Measurements from ENCODE around the gene MAPK4.
"Not testable (repeated sequence)": the region's sequence is repeated elsewhere in the genome, so short reads cannot be mapped to it uniquely, and the experiment has no call there.

The MAPK4 gene

GRCh38 chr18:50590593-50590992 is 30.7 kb downstream of the MAPK4 start:
- ChIA-PET POLR2A (no interaction called here), CTCF (no interaction called here)
- Histone ChIP-seq H3K4me1 (ENCODE audit: control extremely low read depth in 1 of 4, control insufficient read depth in 4 of 4, insufficient read depth in 4 of 4, low read length in 3 of 4) (no peaks in the 10 kb centered on the region), H3K4me3 (ENCODE audit: control insufficient read depth in 1 of 7, extremely low read depth in 1 of 7, insufficient read depth in 4 of 7, low read depth in 2 of 7, low read length in 6 of 7) (no peak overlapping the region), H3K9me3 (ENCODE audit: control extremely low read depth in 1 of 5, control insufficient read depth in 4 of 5, insufficient read depth in 2 of 5, low read depth in 1 of 5, low read length in 4 of 5) (peaks cover 0 to 2% (median 0%) of the 10 kb centered on the region in 5 experiments), H3K27me3 (replicated peaks in 2 of 5; ENCODE audit: control insufficient read depth in 4 of 5, insufficient read depth in 5 of 5, low read length in 4 of 5) (no peaks in the 10 kb centered on the region), H3K36me3 (ENCODE audit: control insufficient read depth in 4 of 4, insufficient read depth in 4 of 4, low read length in 3 of 4) (no peaks in the 10 kb centered on the region), H3K27ac (ENCODE audit: insufficient read depth in 1 of 2, low read depth in 1 of 2, low read length in 2 of 2, poor library complexity in 1 of 2, severe bottlenecking in 2 of 2) (no peak overlapping the region)
- no peak for DNase-seq
- WGBS (ENCODE audit: insufficient coverage): 88% methylated on average over 2 of the region's 3 CpGs

GRCh38 chr18:50594012-50594411 is 34.1 kb downstream of the MAPK4 start:
- Histone ChIP-seq H3K4me1 (ENCODE audit: control extremely low read depth in 1 of 4, control insufficient read depth in 4 of 4, insufficient read depth in 4 of 4, low read length in 3 of 4) (no peaks in the 10 kb centered on the region), H3K27me3 (replicated peaks in 2 of 5; ENCODE audit: control insufficient read depth in 4 of 5, insufficient read depth in 5 of 5, low read length in 4 of 5) (peaks cover 0 to 2% (median 0%) of the 10 kb centered on the region in 5 experiments), H3K36me3 (ENCODE audit: control insufficient read depth in 4 of 4, insufficient read depth in 4 of 4, low read length in 3 of 4) (no peaks in the 10 kb centered on the region), H3K27ac (ENCODE audit: insufficient read depth in 1 of 2, low read depth in 1 of 2, low read length in 2 of 2, poor library complexity in 1 of 2, severe bottlenecking in 2 of 2) (no peak overlapping the region), H3K4me3 (ENCODE audit: control insufficient read depth in 1 of 7, extremely low read depth in 1 of 7, insufficient read depth in 4 of 7, low read depth in 2 of 7, low read length in 6 of 7) (no peak overlapping the region), H3K9me3 (ENCODE audit: control extremely low read depth in 1 of 5, control insufficient read depth in 4 of 5, insufficient read depth in 2 of 5, low read depth in 1 of 5, low read length in 4 of 5) (no peaks in the 10 kb centered on the region)
- 92% methylated on average over 2 of the region's 5 CpGs for WGBS (ENCODE audit: insufficient coverage)
- DNase-seq: no peak
- POLR2A ChIA-PET: interaction anchor here (0.6 kb wide), 1 partner anchor 42 kb away, joined by 3 read pairs; no protein-coding TSS in a partner anchor
- CTCF ChIA-PET: no interaction called here

DNA sequence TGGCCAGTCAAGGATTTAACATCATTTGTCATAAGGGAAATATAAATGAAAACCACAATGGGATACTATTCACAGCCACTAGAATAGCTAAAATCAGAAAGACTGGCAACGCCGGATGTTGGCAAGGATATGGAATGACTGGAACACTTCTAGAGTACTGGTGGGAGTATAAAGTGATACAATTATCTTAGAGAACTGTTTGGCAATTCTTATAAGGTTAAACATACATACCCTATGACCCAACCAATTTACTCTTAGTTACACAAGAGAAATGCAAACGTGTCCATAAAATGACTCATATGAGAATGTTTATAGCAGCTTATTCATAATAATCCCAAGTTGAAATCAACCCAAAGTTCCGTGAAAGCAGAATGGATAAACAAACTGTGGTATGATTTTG is 35.1 kb downstream of the MAPK4 start:
- Histone ChIP-seq H3K9me3 (ENCODE audit: control extremely low read depth in 1 of 5, control insufficient read depth in 4 of 5, insufficient read depth in 2 of 5, low read depth in 1 of 5, low read length in 4 of 5) (no peaks in the 10 kb centered on the region), H3K4me3 (ENCODE audit: control insufficient read depth in 1 of 7, extremely low read depth in 1 of 7, insufficient read depth in 4 of 7, low read depth in 2 of 7, low read length in 6 of 7) (no peak overlapping the region), H3K27ac (ENCODE audit: insufficient read depth in 1 of 2, low read depth in 1 of 2, low read length in 2 of 2, poor library complexity in 1 of 2, severe bottlenecking in 2 of 2) (no peak overlapping the region), H3K4me1 (ENCODE audit: control extremely low read depth in 1 of 4, control insufficient read depth in 4 of 4, insufficient read depth in 4 of 4, low read length in 3 of 4) (no peaks in the 10 kb centered on the region), H3K27me3 (replicated peaks in 2 of 5; ENCODE audit: control insufficient read depth in 4 of 5, insufficient read depth in 5 of 5, low read length in 4 of 5) (peaks cover 0 to 2% (median 0%) of the 10 kb centered on the region in 5 experiments), H3K36me3 (ENCODE audit: control insufficient read depth in 4 of 4, insufficient read depth in 4 of 4, low read length in 3 of 4) (no peaks in the 10 kb centered on the region)
- no peak for DNase-seq
- CTCF ChIA-PET: no interaction called here
- WGBS (ENCODE audit: insufficient coverage): no CpG with 5 or more reads among the region's 4 CpGs
- POLR2A ChIA-PET: no interaction called here

DNA sequence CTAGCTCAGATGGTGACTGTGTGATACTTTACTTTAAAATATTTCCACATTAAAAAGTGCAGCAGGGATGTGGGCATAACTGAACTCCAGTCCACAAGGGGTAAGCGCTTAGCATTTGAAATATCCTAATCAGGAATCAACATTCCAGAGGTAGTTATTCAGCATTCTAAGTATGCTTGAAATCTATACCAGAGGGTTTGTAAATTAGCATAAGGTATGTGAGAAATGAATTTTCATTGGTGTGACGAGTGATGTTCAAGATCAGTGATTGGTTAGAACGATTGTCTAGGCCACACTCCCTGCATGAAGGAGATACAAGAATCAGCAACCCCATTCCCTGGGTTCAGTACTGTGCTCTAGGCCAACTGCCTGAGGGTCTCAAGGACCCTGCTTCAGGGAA is 42.6 kb downstream of the MAPK4 start:
- no peak overlapping the region for H3K4me3 ChIP-seq (ENCODE audit: control insufficient read depth in 1 of 7, extremely low read depth in 1 of 7, insufficient read depth in 4 of 7, low read depth in 2 of 7, low read length in 6 of 7)
- no peaks in the 10 kb centered on the region for H3K36me3 ChIP-seq (ENCODE audit: control insufficient read depth in 4 of 4, insufficient read depth in 4 of 4, low read length in 3 of 4)
- ChIA-PET POLR2A (no interaction called here), CTCF (no interaction called here)
- no peak for DNase-seq
- no peak overlapping the region for H3K27ac ChIP-seq (ENCODE audit: insufficient read depth in 1 of 2, low read depth in 1 of 2, low read length in 2 of 2, poor library complexity in 1 of 2, severe bottlenecking in 2 of 2)
- H3K9me3 ChIP-seq (ENCODE audit: control extremely low read depth in 1 of 5, control insufficient read depth in 4 of 5, insufficient read depth in 2 of 5, low read depth in 1 of 5, low read length in 4 of 5): peaks cover 0 to 6% (median 0%) of the 10 kb centered on the region in 5 experiments
- H3K4me1 ChIP-seq (ENCODE audit: control extremely low read depth in 1 of 4, control insufficient read depth in 4 of 4, insufficient read depth in 4 of 4, low read length in 3 of 4): no peaks in the 10 kb centered on the region
- 96% methylated on average over 2 of the region's 3 CpGs for WGBS (ENCODE audit: insufficient coverage)
- no peaks in the 10 kb centered on the region for H3K27me3 ChIP-seq (replicated peaks in 2 of 5; ENCODE audit: control insufficient read depth in 4 of 5, insufficient read depth in 5 of 5, low read length in 4 of 5)

GRCh38 chr18:50606609-50607008 is 46.7 kb downstream of the MAPK4 start:
- H3K27me3 ChIP-seq (replicated peaks in 2 of 5; ENCODE audit: control insufficient read depth in 4 of 5, insufficient read depth in 5 of 5, low read length in 4 of 5): no peaks in the 10 kb centered on the region
- CTCF ChIA-PET: no interaction called here
- POLR2A ChIA-PET: no interaction called here
- H3K4me1 ChIP-seq (ENCODE audit: control extremely low read depth in 1 of 4, control insufficient read depth in 4 of 4, insufficient read depth in 4 of 4, low read length in 3 of 4): no peaks in the 10 kb centered on the region
- WGBS (ENCODE audit: insufficient coverage): 98% methylated on average over 5 of the region's 5 CpGs
- DNase-seq: no peak
- no peak overlapping the region for H3K4me3 ChIP-seq (ENCODE audit: control insufficient read depth in 1 of 7, extremely low read depth in 1 of 7, insufficient read depth in 4 of 7, low read depth in 2 of 7, low read length in 6 of 7)
- H3K36me3 ChIP-seq (ENCODE audit: control insufficient read depth in 4 of 4, insufficient read depth in 4 of 4, low read length in 3 of 4): no peaks in the 10 kb centered on the region
- peaks cover 0 to 2% (median 0%) of the 10 kb centered on the region in 5 experiments for H3K9me3 ChIP-seq (ENCODE audit: control extremely low read depth in 1 of 5, control insufficient read depth in 4 of 5, insufficient read depth in 2 of 5, low read depth in 1 of 5, low read length in 4 of 5)
- no peak overlapping the region for H3K27ac ChIP-seq (ENCODE audit: insufficient read depth in 1 of 2, low read depth in 1 of 2, low read length in 2 of 2, poor library complexity in 1 of 2, severe bottlenecking in 2 of 2)

DNA sequence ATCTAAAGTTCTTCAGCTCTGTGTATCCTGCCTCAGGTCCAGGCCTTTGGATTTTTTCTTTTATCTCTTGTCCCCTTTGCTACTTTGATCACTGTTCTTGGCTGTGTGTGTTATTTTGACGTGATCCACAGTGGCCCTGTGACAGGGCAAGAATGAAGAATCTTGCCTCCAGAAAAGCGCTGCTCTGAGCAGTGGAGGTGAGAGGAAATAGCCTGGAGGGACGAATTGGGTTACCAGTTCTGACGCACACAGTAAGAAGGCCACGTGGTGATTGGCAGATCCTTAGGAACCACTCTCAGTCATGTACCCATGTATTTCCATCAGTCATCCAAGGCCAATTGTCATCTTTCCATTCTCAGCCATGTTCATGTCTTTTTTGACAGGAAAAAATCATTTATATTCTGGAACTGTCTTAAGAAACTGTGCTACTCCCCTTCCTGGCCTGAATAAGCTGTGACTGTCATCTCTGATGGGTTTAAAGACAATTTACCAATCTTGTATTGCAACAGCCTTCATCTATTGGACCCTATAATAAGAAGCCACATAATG is 47.6 kb downstream of the MAPK4 start:
- POLR2A ChIA-PET: no interaction called here
- Histone ChIP-seq H3K9me3 (ENCODE audit: control extremely low read depth in 1 of 5, control insufficient read depth in 4 of 5, insufficient read depth in 2 of 5, low read depth in 1 of 5, low read length in 4 of 5) (no peaks in the 10 kb centered on the region), H3K27me3 (replicated peaks in 2 of 5; ENCODE audit: control insufficient read depth in 4 of 5, insufficient read depth in 5 of 5, low read length in 4 of 5) (no peaks in the 10 kb centered on the region), H3K27ac (ENCODE audit: insufficient read depth in 1 of 2, low read depth in 1 of 2, low read length in 2 of 2, poor library complexity in 1 of 2, severe bottlenecking in 2 of 2) (no peak overlapping the region), H3K4me1 (ENCODE audit: control extremely low read depth in 1 of 4, control insufficient read depth in 4 of 4, insufficient read depth in 4 of 4, low read length in 3 of 4) (no peaks in the 10 kb centered on the region), H3K36me3 (ENCODE audit: control insufficient read depth in 4 of 4, insufficient read depth in 4 of 4, low read length in 3 of 4) (no peaks in the 10 kb centered on the region), H3K4me3 (ENCODE audit: control insufficient read depth in 1 of 7, extremely low read depth in 1 of 7, insufficient read depth in 4 of 7, low read depth in 2 of 7, low read length in 6 of 7) (no peak overlapping the region)
- DNase-seq: no peak
- WGBS (ENCODE audit: insufficient coverage): 97% methylated on average over 5 of the region's 5 CpGs
- CTCF ChIA-PET: no interaction called here

DNA sequence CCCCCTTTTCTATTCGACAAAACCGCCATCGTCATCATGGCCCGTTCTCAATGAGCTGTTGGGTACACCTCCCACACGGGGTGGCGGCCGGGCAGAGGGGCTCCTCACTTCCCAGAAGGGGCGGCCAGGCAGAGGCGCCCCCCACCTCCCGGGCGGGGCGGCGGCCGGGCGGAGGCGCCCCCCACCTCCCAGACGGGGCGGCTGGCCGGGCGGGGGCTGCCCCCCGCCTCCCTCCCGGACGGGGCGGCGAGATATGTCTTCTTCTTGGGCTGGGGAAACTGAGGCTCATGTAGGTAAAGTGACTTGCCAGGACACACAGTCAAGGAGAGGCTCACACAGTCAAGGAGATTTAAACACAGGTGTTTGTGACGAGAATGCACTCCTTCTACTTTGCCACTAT is 49.3 kb downstream of the MAPK4 start:
- DNase-seq; H3K4me1 ChIP-seq (ENCODE audit: control extremely low read depth in 1 of 4, control insufficient read depth in 4 of 4, insufficient read depth in 4 of 4, low read length in 3 of 4); H3K4me3 ChIP-seq (ENCODE audit: control insufficient read depth in 1 of 7, extremely low read depth in 1 of 7, insufficient read depth in 4 of 7, low read depth in 2 of 7, low read length in 6 of 7); H3K27me3 ChIP-seq (replicated peaks in 2 of 5; ENCODE audit: control insufficient read depth in 4 of 5, insufficient read depth in 5 of 5, low read length in 4 of 5); H3K27ac ChIP-seq (ENCODE audit: insufficient read depth in 1 of 2, low read depth in 1 of 2, low read length in 2 of 2, poor library complexity in 1 of 2, severe bottlenecking in 2 of 2); H3K9me3 ChIP-seq (ENCODE audit: control extremely low read depth in 1 of 5, control insufficient read depth in 4 of 5, insufficient read depth in 2 of 5, low read depth in 1 of 5, low read length in 4 of 5); CTCF ChIA-PET; POLR2A ChIA-PET; H3K36me3 ChIP-seq (ENCODE audit: control insufficient read depth in 4 of 4, insufficient read depth in 4 of 4, low read length in 3 of 4): not testable (repeated sequence)
- WGBS (ENCODE audit: insufficient coverage): 97% methylated on average over 17 of the region's 26 CpGs

Data from common myeloid progenitor, CD34-positive (primary cell).